GM12874 (cell line): Measurements from ENCODE around the gene BCAS1.

Experiments
- TF ChIP-seq, protein P1 (sequence below): IDR thresholded peaks from 2 replicates; pipeline ENCODE4 v1.5.1; 2011; ENCODE audit warnings: low read depth, mild to moderate bottlenecking, control low read depth, low read length, moderate library complexity; ENCODE audit not compliant: insufficient read depth

The BCAS1 gene

GRCh38 chr20:53942973-53943372 lies 127.4 kb downstream of the BCAS1 start:
- TF ChIP-seq, protein P1, sequence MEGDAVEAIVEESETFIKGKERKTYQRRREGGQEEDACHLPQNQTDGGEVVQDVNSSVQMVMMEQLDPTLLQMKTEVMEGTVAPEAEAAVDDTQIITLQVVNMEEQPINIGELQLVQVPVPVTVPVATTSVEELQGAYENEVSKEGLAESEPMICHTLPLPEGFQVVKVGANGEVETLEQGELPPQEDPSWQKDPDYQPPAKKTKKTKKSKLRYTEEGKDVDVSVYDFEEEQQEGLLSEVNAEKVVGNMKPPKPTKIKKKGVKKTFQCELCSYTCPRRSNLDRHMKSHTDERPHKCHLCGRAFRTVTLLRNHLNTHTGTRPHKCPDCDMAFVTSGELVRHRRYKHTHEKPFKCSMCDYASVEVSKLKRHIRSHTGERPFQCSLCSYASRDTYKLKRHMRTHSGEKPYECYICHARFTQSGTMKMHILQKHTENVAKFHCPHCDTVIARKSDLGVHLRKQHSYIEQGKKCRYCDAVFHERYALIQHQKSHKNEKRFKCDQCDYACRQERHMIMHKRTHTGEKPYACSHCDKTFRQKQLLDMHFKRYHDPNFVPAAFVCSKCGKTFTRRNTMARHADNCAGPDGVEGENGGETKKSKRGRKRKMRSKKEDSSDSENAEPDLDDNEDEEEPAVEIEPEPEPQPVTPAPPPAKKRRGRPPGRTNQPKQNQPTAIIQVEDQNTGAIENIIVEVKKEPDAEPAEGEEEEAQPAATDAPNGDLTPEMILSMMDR = no peak

GRCh38 chr20:53942472-53942816 lies 128.0 kb downstream of the BCAS1 start:
- TF ChIP-seq, protein P1 = no peak

GRCh38 chr20:53941680-53942471 lies 128.5 kb downstream of the BCAS1 start:
- TF ChIP-seq, protein P1 = no peak

DNA sequence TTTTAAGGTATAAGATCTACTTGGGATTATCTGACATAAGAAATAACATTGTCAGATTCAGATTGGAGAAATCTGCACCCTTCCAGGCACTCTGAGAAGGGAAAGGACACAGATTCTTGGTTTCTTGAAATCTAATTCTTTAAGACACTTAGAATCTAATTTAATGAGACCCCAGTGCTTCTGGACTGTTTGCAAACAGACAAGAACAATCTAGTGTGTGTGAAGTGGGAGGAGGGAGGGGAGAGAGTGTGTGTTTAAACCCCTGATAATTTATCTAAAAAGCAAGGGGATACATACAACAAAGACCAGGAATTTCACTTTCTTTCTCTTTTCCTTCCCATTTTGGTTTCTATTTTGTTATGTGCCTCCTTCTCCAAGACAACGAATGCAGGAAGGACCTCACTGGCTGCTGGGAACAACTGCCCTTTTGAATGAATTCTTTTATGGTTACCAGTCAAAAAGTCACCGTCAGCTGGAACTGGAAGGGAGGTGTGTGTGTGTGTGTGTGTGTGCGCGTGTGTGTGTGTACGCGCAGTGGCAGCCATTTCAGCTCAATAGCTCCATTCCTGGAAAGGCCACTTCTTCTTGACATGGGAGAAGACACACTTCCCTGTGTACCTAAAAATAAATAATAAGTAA lies 129.4 kb downstream of the BCAS1 start:
- TF ChIP-seq, protein P1 = no peak

- TF ChIP-seq, protein P1 = no peak
Measured at GRCh38 chr20:53940360-53940702, 130.1 kb downstream of the BCAS1 start.

DNA sequence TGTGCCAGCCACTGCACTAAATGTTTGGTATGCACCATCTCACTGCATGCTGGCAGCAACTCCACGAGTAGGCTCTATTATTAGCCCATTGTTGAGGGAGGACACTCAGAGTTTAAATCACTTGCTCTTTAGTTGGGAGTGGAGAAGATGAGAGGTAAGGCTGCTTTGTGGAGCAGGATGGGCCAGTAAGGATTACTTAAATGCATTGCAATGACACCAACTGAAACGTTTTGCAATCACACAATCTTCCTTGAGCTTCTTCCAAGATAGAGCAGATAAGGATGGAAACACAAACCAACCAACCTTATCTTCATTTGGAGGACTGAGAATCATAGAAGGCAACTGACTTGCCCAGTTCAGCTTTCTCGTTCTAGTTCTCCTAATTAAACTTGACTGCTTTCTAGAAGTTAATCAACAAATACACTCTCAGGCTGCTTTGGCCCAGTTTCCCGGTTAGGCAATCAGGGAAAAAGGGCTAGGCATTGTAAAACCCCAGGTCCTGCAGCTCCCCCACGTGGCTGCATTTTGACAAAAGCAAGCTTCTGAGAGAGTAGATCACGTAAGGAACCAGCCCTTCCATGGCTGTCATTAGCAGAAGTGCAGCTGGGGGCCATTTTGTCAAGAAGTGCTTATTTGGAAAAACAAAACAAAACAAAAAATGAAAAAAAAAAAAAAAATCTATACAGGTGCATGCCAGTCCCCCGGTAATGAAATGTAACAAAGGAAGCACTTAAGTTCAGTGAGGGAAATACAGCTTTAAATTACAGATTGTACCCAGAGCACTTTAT lies 130.6 kb downstream of the BCAS1 start:
- TF ChIP-seq, protein P1 = peak; percentile 68

- TF ChIP-seq, protein P1 = no peak
Measured at GRCh38 chr20:53939190-53939571, 131.2 kb downstream of the BCAS1 start.
